HepG2 (cell line): Measurements from ENCODE around the gene RCC1. TPM values are rescaled to one million over a fixed set of nuclear protein-coding genes. Genes with fewer than 3 reads are reported as not detected.

ENCODE experiments used
- ATAC-seq: fragments of 200-7000 bp; cut with Tn5 transposase; 3 replicates; pipeline ENCODE4 v1.9.1; 2020; ENCODE audit warnings: mild to moderate bottlenecking, moderate library complexity
- BruUV-seq: library from RNA; stranded (reverse); fragments of 400-500 nt; replicated peaks from 2 replicates; lab custom pipeline; 2021; lab: Mats Ljungman, UMichigan
- CTCF ChIA-PET: fragments of 300-600 bp; formaldehyde crosslinking; extraction: SDS; loops from one replicate; lab custom pipeline; 2021; ENCODE audit warnings: low total read pairs, inconsistent platforms, low intra/inter-chr PET ratio; lab: Yijun Ruan, JAX
- POLR2A ChIA-PET: fragments of 350-600 bp; sonication (Branson Sonifier 250); formaldehyde crosslinking; loops from one replicate; lab custom pipeline; 2020; ENCODE audit warnings: antibody characterized with exemption, inconsistent platforms; lab: Yijun Ruan, JAX
- DNase-seq: peaks from one replicate; pipeline ENCODE4 v3.0.0-alpha.2; 2015; ENCODE audit warnings: low spot score
- FAIRE-seq: peaks from 3 replicates; lab custom pipeline; 2011; peaks lifted over from hg19 to GRCh38; lab: Jason Lieb, UNC
- H2AFZ ChIP-seq: one replicate; pipeline ENCODE4 v1.6.1; 2011; ENCODE audit warnings: low read length, inconsistent platforms
- H3K27ac ChIP-seq: fragments of 300-600 bp; 3 replicates; pipeline ENCODE4 v1.8.0; 2011; ENCODE audit warnings: mixed run types, mild to moderate bottlenecking, mixed read lengths, low read length, inconsistent platforms; ENCODE audit not compliant: insufficient read depth; ENCODE audit errors: extremely low read length
- H3K27me3 ChIP-seq, 2 experiments: fragments of 200-600 bp in 1 of 2; 2 replicates in 1 of 2; 3 replicates in 1 of 2; pipeline versions ENCODE4 v1.6.0 to v1.8.0; 2011; ENCODE audit warnings: low read length in 2 of 2, mild to moderate bottlenecking in 2 of 2, moderate library complexity in 2 of 2, inconsistent platforms in 1 of 2; ENCODE audit not compliant: insufficient read depth in 2 of 2, control insufficient read depth in 1 of 2
- H3K36me3 ChIP-seq, 2 experiments: fragments of 200-600 bp in 1 of 2; replicated peaks in 1 of 2; 2 replicates in 1 of 2; 3 replicates in 1 of 2; pipeline versions ENCODE4 v1.5.1 to v1.8.0; 2011; ENCODE audit warnings: low read length in 2 of 2, inconsistent platforms in 1 of 2; ENCODE audit not compliant: insufficient read depth in 2 of 2, control insufficient read depth in 1 of 2
- H3K4me1 ChIP-seq: 2 replicates; pipeline ENCODE4 v1.5.1; 2012; ENCODE audit warnings: low read length, inconsistent platforms; ENCODE audit not compliant: insufficient read depth
- H3K4me2 ChIP-seq: 2 replicates; pipeline ENCODE4 v1.6.0; 2011; ENCODE audit warnings: low read depth, low read length, inconsistent platforms
- H3K4me3 ChIP-seq, 3 experiments: fragments of 200-600 bp in 1 of 3; sonication (generic), shearing (Covaris generic) in 1 of 3; replicated peaks in 1 of 3; 2 replicates each; pipeline ENCODE4 v1.5.1; 2011 to 2016; ENCODE audit warnings: low read length in 3 of 3, inconsistent platforms in 2 of 3, low read depth in 2 of 3, mild to moderate bottlenecking in 2 of 3, control low read depth in 1 of 3, mixed read lengths in 1 of 3; ENCODE audit not compliant: insufficient read depth in 1 of 3
- H3K79me2 ChIP-seq: one replicate; pipeline ENCODE4 v1.6.1; 2011; ENCODE audit warnings: low read length, inconsistent platforms; ENCODE audit not compliant: insufficient read depth
- H3K9ac ChIP-seq: 2 replicates; pipeline ENCODE4 v1.6.0; 2011; ENCODE audit warnings: mild to moderate bottlenecking, low read depth, low read length, inconsistent platforms; ENCODE audit not compliant: insufficient read depth
- H3K9me3 ChIP-seq: 2 replicates; pipeline ENCODE4 v1.5.1; 2012; ENCODE audit warnings: mild to moderate bottlenecking, low read length
- H4K20me1 ChIP-seq: 2 replicates; pipeline ENCODE4 v1.6.0; 2011; ENCODE audit warnings: inconsistent platforms, mild to moderate bottlenecking, low read length, moderate library complexity; ENCODE audit not compliant: insufficient read depth
- FOXM1 ChIP-seq: sonication (generic); formaldehyde crosslinking; IDR thresholded peaks from 2 replicates; pipeline ENCODE4 v1.5.0; 2020; ENCODE audit warnings: missing genetic modification reagents
- KLF16 ChIP-seq, 2 experiments: sonication (generic) in 1 of 2; formaldehyde crosslinking in 1 of 2; IDR thresholded peaks; 2 replicates each; pipeline versions ENCODE4 v1.6.1 to v1.8.0; 2016 to 2023; ENCODE audit warnings: missing genetic modification reagents in 2 of 2, missing compliant biosample characterization in 1 of 2
- PPARG ChIP-seq: conservative IDR thresholded peaks from 2 replicates; pipeline ENCODE4 v1.6.1; 2016; ENCODE audit warnings: missing biosample characterization, missing genetic modification reagents
- U2AF1 ChIP-seq: fragments of 200-400 bp; formaldehyde crosslinking; optimal IDR thresholded peaks from 2 replicates; pipeline ENCODE3; 2017; ENCODE audit warnings: mild to moderate bottlenecking, low read depth, low read length
- ZNF10 ChIP-seq: sonication (generic); formaldehyde crosslinking; IDR thresholded peaks from 2 replicates; pipeline ENCODE4 v1.4.0; 2020; ENCODE audit warnings: mild to moderate bottlenecking, low read depth, missing genetic modification reagents, borderline replicate concordance
- ZNF136 ChIP-seq: sonication (generic); formaldehyde crosslinking; IDR thresholded peaks from 2 replicates; pipeline ENCODE4 v1.8.1; 2022; ENCODE audit warnings: low read depth, mild to moderate bottlenecking, moderate library complexity, missing genetic modification reagents
- WGBS: methylation state at CpG from one replicate; pipeline ENCODE4 v1.1.6; 2017; ENCODE audit warnings: low lambda C conversion rate; 5-methylcytosine and 5-hydroxymethylcytosine counted together
- in situ Hi-C: cut with HindIII; loops from 2 replicates; pipeline ENCODE4 v1.10.0; 2017; ENCODE audit warnings: low pct_unique_long_range_greater_than_20kb; ENCODE audit not compliant: extremely low pct_ligation_motif_present
- intact Hi-C: fragments of 100-400 bp; cut with micrococcal nuclease; formaldehyde crosslinking; loops from one replicate; pipeline ENCODE4 v1.10.0; 2022; ENCODE audit not compliant: unreplicated experiment
- polyA plus RNA-seq, 8 experiments: library from polyadenylated mRNA; depleted of rRNA in 3 of 8; stranded (reverse) in 7 of 8; unstranded in 1 of 8; fragments of >200 nt; fragmentation: Illumina TruSeq in 4 of 8; extraction: Trizol in 4 of 8; gene quantifications; 2 replicates each; pipeline versions ENCODE4 v1.2.1 to v1.2.3, GENCODE V29; 2011 to 2016; ENCODE audit warnings: low read depth in 4 of 8, missing spikeins in 1 of 8, mixed read lengths in 1 of 8; ENCODE audit not compliant: insufficient read depth in 1 of 8
- total RNA-seq, 5 experiments: library from RNA; depleted of rRNA; stranded (reverse); fragments of >200 nt; fragmentation: Illumina TruSeq; extraction: Trizol; gene quantifications; 2 replicates each; pipeline ENCODE4 v1.2.3, GENCODE V29; 2016; ENCODE audit warnings: low read depth in 1 of 5
- TF ChIP-seq, protein P1 (sequence below): sonication (generic); formaldehyde crosslinking; IDR thresholded peaks from 2 replicates; pipeline ENCODE4 v1.4.0; 2020; ENCODE audit warnings: mild to moderate bottlenecking, missing genetic modification reagents

RCC1 gene
- total and polyA plus RNA-seq, 2 of the 13 experiments (the other 11 are each of a cell fraction or from before 2014, with no cell fraction given) = 47.2 to 80.8 TPM

DNA sequence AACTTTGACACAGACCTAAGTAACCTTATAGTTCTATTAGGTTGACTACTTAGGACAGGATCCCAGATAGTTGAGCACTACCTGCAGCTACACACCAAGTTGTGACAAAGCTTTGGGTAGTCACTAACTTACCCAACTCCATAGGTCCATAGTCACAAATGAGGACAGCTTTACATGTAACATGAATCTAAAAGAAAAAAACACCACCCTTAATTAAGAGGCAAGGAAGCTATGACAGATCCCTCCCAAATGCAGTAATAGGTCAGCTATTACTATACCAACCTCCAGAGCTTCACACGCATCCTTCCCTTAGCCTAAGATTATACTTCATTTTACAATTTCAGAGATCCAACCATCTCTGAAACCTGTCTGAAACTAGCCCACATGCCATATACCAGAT is 73.6 kb downstream of the RCC1 start:
- FAIRE-seq = no peak
- TF ChIP-seq PPARG (CRISPR knock-in tag) (no peak), FOXM1 (CRISPR knock-in tag) (no peak), ZNF136 (no peak), KLF16 (CRISPR knock-in tag; IDR thresholded peaks at IDR 0.05) (no peak), ZNF10 (CRISPR knock-in tag) (no peak), U2AF1 (no peak)
- TF ChIP-seq, protein P1, sequence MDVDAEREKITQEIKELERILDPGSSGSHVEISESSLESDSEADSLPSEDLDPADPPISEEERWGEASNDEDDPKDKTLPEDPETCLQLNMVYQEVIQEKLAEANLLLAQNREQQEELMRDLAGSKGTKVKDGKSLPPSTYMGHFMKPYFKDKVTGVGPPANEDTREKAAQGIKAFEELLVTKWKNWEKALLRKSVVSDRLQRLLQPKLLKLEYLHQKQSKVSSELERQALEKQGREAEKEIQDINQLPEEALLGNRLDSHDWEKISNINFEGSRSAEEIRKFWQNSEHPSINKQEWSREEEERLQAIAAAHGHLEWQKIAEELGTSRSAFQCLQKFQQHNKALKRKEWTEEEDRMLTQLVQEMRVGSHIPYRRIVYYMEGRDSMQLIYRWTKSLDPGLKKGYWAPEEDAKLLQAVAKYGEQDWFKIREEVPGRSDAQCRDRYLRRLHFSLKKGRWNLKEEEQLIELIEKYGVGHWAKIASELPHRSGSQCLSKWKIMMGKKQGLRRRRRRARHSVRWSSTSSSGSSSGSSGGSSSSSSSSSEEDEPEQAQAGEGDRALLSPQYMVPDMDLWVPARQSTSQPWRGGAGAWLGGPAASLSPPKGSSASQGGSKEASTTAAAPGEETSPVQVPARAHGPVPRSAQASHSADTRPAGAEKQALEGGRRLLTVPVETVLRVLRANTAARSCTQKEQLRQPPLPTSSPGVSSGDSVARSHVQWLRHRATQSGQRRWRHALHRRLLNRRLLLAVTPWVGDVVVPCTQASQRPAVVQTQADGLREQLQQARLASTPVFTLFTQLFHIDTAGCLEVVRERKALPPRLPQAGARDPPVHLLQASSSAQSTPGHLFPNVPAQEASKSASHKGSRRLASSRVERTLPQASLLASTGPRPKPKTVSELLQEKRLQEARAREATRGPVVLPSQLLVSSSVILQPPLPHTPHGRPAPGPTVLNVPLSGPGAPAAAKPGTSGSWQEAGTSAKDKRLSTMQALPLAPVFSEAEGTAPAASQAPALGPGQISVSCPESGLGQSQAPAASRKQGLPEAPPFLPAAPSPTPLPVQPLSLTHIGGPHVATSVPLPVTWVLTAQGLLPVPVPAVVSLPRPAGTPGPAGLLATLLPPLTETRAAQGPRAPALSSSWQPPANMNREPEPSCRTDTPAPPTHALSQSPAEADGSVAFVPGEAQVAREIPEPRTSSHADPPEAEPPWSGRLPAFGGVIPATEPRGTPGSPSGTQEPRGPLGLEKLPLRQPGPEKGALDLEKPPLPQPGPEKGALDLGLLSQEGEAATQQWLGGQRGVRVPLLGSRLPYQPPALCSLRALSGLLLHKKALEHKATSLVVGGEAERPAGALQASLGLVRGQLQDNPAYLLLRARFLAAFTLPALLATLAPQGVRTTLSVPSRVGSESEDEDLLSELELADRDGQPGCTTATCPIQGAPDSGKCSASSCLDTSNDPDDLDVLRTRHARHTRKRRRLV (CRISPR knock-in tag) = no peak
- intact Hi-C loops (no loop called here), in situ Hi-C loops (loop anchor here (25.0 kb wide), 1 partner anchor 342 kb away; the partner anchor contains the start of genes ATP5IF1 and DNAJC8)
- BruUV-seq = no TSS peak
- ChIA-PET CTCF (no interaction called here), POLR2A (interaction anchor here (0.6 to 6.6 kb wide), 10 partner anchors 10 to 71 kb away, joined by 3 to 139 read pairs (median 10); partner anchors contain the start of genes RAB42, RCC1 and TRNAU1AP)
- H3K4me2 ChIP-seq = peak overlapping the region; percentile 76
- H2AFZ ChIP-seq = no peak overlapping the region
- H3K4me1 ChIP-seq = peaks cover 29% of the 10 kb centered on the region
- DNase-seq = no peak
- H3K4me3 ChIP-seq = peak overlapping the region; percentile 95 to 99 (median 96)
- H3K9ac ChIP-seq = peak overlapping the region; percentile 96
- peaks cover 0 to 3% of the 10 kb centered on the region in 2 experiments; a peak in 1 of 5 replicates for H3K27me3 ChIP-seq
- WGBS = 93% methylated on average over 1 of the region's 1 CpG
- no peak for ATAC-seq
- no peaks in the 10 kb centered on the region for H3K9me3 ChIP-seq
- H3K79me2 ChIP-seq = peaks cover 28% of the 10 kb centered on the region
- H3K36me3 ChIP-seq = peaks cover 13 to 39% of the 10 kb centered on the region in 2 experiments
- H4K20me1 ChIP-seq = peaks cover 45% of the 10 kb centered on the region
- peak overlapping the region; percentile 28 for H3K27ac ChIP-seq
